OCI-LY7 (cell line): Measurements from ENCODE around the gene PGAP6. TPM values are rescaled to one million over a fixed set of nuclear protein-coding genes. Genes with fewer than 3 reads are reported as not detected.

Experiments used
- BruUV-seq: library from RNA; stranded (reverse); fragments of 400-500 nt; replicated peaks from 2 replicates; lab custom pipeline; 2021; lab: Mats Ljungman, UMichigan
- CTCF ChIA-PET: fragments of 300-600 bp; sonication (Branson Sonifier 250); formaldehyde crosslinking; loops from one replicate; lab custom pipeline; 2022; ENCODE audit warnings: antibody characterized with exemption; ENCODE audit not compliant: unreplicated experiment; lab: Charles Lee
- POLR2A ChIA-PET: fragments of 300-600 bp; sonication (Branson Sonifier 250); formaldehyde crosslinking; loops from one replicate; lab custom pipeline; 2022; ENCODE audit warnings: antibody characterized with exemption; lab: Charles Lee
- DNase-seq: peaks from one replicate; pipeline ENCODE4 v3.0.0-alpha.2; 2015; ENCODE audit warnings: low spot score
- H2AFZ ChIP-seq: fragments of 200-600 bp; sonication (generic), shearing (Covaris generic); 2 replicates; pipeline ENCODE4 v1.6.1; 2014; ENCODE audit warnings: mild to moderate bottlenecking, antibody characterized with exemption, low read length, moderate library complexity
- H3K27ac ChIP-seq: fragments of 200-600 bp; sonication (generic); 2 replicates; pipeline ENCODE4 v1.5.1; 2014; ENCODE audit warnings: mixed run types, low read depth, mild to moderate bottlenecking, moderate library complexity, low read length, inconsistent platforms; ENCODE audit not compliant: poor library complexity, severe bottlenecking
- H3K36me3 ChIP-seq: fragments of 200-600 bp; sonication (generic); 2 replicates; pipeline ENCODE4 v1.6.1; 2014; ENCODE audit warnings: mild to moderate bottlenecking, antibody characterized with exemption, low read length, moderate library complexity, mixed read lengths; ENCODE audit not compliant: insufficient read depth
- H3K4me1 ChIP-seq: fragments of 200-600 bp; sonication (generic); 2 replicates; pipeline ENCODE4 v1.5.1; 2014; ENCODE audit warnings: mild to moderate bottlenecking, low read length; ENCODE audit not compliant: insufficient read depth, poor library complexity, severe bottlenecking
- H3K4me2 ChIP-seq: fragments of 200-600 bp; sonication (generic); 2 replicates; pipeline ENCODE4 v1.6.1; 2014; ENCODE audit warnings: mild to moderate bottlenecking, low read length
- H3K4me3 ChIP-seq: fragments of 200-600 bp; sonication (generic); 2 replicates; pipeline ENCODE4 v1.5.1; 2014; ENCODE audit warnings: mild to moderate bottlenecking, low read depth, low read length; ENCODE audit not compliant: poor library complexity, severe bottlenecking
- H3K79me2 ChIP-seq: fragments of 200-600 bp; sonication (generic); 2 replicates; pipeline ENCODE4 v1.6.1; 2016; ENCODE audit warnings: low read depth, mild to moderate bottlenecking, low read length, moderate library complexity, mixed read lengths; ENCODE audit not compliant: insufficient read depth
- H3K9me2 ChIP-seq: fragments of 200-600 bp; sonication (generic); 2 replicates; pipeline ENCODE4 v1.6.1; 2016; ENCODE audit warnings: mild to moderate bottlenecking, low read length, mixed read lengths; ENCODE audit not compliant: insufficient read depth
- H3K9me3 ChIP-seq: fragments of 200-600 bp; sonication (generic); 2 replicates; pipeline ENCODE4 v1.6.1; 2014; ENCODE audit warnings: mild to moderate bottlenecking, mixed run types, low read length, mixed read lengths
- H4K20me1 ChIP-seq: fragments of 200-600 bp; sonication (generic); 2 replicates; pipeline ENCODE4 v1.6.1; 2014; ENCODE audit warnings: mild to moderate bottlenecking, antibody characterized with exemption, low read length, moderate library complexity, mixed read lengths; ENCODE audit not compliant: insufficient read depth
- EZH2phosphoT487 ChIP-seq: fragments of 200-600 bp; sonication (generic); IDR thresholded peaks from 2 replicates; pipeline ENCODE4 v1.6.1; 2018; ENCODE audit warnings: low read depth, borderline replicate concordance, mild to moderate bottlenecking, mixed run types, antibody characterized with exemption, low read length, moderate library complexity, mixed read lengths
- intact Hi-C: fragments of 100-400 bp; cut with micrococcal nuclease; formaldehyde crosslinking; loops from one replicate; pipeline ENCODE4 v1.10.0; 2022; ENCODE audit not compliant: unreplicated experiment
- total RNA-seq, 2 experiments: library from RNA; depleted of rRNA in 1 of 2; stranded (reverse); fragments of >200 nt in 1 of 2; shearing (Covaris generic) in 1 of 2; gene quantifications; 2 replicates each; pipeline ENCODE4 v1.2.3, GENCODE V29; 2014 to 2022
- TF ChIP-seq, protein P1 (sequence below): fragments of 200-600 bp; sonication (generic); conservative IDR thresholded peaks from 2 replicates; pipeline ENCODE4 v1.5.1; 2014; ENCODE audit warnings: mild to moderate bottlenecking, antibody characterized with exemption, low read length, moderate library complexity, mixed read lengths

Gene PGAP6
- total RNA-seq, 2 experiments from 2014 or later, result 41.2 to 50.6 TPM

DNA sequence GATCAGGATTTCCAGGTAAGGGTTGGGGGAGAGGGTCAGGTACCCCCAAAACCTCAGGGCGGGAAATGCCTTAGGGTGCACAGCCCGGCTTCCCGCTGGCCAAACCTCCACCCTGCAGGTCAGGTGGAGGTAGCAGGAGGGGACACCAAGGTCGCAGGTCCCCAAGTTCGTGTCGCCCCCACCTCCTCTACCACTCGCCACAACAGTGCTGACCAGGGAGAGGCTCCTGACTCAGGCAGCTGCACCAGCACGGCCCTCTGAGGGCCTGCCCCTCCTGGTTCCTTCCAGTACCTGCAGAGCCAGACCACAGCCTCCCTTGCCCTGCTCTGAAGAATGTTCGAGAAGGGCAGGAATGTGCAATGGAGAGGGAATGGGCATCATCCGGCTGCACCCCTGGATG is 15.3 kb downstream of the PGAP6 start:
- TF ChIP-seq EZH2phosphoT487, result no peak
- TF ChIP-seq, protein P1, sequence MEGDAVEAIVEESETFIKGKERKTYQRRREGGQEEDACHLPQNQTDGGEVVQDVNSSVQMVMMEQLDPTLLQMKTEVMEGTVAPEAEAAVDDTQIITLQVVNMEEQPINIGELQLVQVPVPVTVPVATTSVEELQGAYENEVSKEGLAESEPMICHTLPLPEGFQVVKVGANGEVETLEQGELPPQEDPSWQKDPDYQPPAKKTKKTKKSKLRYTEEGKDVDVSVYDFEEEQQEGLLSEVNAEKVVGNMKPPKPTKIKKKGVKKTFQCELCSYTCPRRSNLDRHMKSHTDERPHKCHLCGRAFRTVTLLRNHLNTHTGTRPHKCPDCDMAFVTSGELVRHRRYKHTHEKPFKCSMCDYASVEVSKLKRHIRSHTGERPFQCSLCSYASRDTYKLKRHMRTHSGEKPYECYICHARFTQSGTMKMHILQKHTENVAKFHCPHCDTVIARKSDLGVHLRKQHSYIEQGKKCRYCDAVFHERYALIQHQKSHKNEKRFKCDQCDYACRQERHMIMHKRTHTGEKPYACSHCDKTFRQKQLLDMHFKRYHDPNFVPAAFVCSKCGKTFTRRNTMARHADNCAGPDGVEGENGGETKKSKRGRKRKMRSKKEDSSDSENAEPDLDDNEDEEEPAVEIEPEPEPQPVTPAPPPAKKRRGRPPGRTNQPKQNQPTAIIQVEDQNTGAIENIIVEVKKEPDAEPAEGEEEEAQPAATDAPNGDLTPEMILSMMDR, result no peak
- H3K36me3 ChIP-seq, result peaks cover 30% of the 10 kb centered on the region
- DNase-seq, result no peak
- BruUV-seq, result no TSS peak
- intact Hi-C loops, result no loop called here
- ChIA-PET CTCF (no interaction called here), POLR2A (no interaction called here)
- H4K20me1 ChIP-seq, result no peaks in the 10 kb centered on the region
- H3K79me2 ChIP-seq, result no peaks in the 10 kb centered on the region
- H3K9me3 ChIP-seq, result no peaks in the 10 kb centered on the region
- H3K4me1 ChIP-seq, result peaks cover 12% of the 10 kb centered on the region
- H3K4me2 ChIP-seq, result no peak overlapping the region
- no peak overlapping the region for H3K4me3 ChIP-seq
- no peak overlapping the region for H3K27ac ChIP-seq
- H3K9me2 ChIP-seq, result no peaks in the 10 kb centered on the region
- no peak overlapping the region for H2AFZ ChIP-seq

DNA sequence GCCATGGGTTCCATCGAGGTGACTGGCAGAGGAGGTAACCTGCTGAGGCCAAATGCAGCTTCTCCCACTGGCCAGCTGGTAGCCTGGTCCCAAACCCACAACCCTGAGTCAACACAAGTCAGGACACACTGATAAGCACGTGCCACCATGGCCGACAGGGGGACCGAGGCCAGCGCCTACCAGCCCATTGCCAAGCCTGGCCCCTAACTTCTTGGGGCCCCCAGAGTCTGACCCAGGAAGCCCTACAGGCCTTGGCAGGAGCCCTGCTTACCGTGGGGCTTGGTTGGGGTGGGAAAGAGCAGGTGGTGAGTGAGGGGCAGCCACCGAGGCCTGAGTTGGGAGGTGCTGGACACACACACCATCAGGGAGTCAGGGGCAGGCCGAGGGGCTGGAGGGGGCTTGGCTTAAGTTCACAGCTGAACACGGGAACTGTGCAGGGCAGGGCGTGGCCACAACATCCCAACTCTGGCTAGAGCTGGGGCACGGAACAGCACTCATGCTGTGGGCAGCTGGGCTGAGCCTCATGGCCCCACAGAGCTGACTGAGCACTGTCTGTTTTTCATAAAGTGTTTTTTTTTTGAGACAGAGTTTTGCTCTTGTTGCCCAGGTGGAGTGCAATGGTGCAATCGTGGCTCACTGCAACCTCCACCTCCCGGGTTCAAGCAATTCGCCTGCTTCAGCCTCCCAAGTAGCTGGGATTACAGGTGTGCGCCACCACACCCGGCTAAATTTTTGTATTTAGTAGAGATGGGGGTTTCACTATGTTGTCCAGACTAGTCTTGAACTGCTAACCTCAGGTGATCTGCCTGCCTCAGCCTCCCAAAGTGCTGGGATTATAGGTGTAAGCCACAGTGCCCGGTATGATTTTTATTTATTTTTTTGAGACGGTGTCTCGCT is 16.9 kb downstream of the PGAP6 start:
- no peak overlapping the region for H2AFZ ChIP-seq
- H3K27ac ChIP-seq, result no peak overlapping the region
- no peaks in the 10 kb centered on the region for H4K20me1 ChIP-seq
- ChIA-PET CTCF (no interaction called here), POLR2A (no interaction called here)
- H3K36me3 ChIP-seq, result peaks cover 29% of the 10 kb centered on the region
- no peaks in the 10 kb centered on the region for H3K9me3 ChIP-seq
- TF ChIP-seq, protein P1, result no peak
- TF ChIP-seq EZH2phosphoT487, result no peak
- H3K4me2 ChIP-seq, result no peak overlapping the region
- no TSS peak for BruUV-seq
- peaks cover 2% of the 10 kb centered on the region for H3K4me1 ChIP-seq
- DNase-seq, result no peak
- no peaks in the 10 kb centered on the region for H3K9me2 ChIP-seq
- no peak overlapping the region for H3K4me3 ChIP-seq
- H3K79me2 ChIP-seq, result no peaks in the 10 kb centered on the region
- intact Hi-C loops, result no loop called here
